ENCODE measurements around the gene RIBC2. TPM values are rescaled to one million over a fixed set of nuclear protein-coding genes. Genes with fewer than 3 reads are reported as not detected.

The RIBC2 gene
- polyA plus RNA-seq, 1 of the 3 experiments (the other 2 are of a cell fraction) = not detected

GRCh38 chr22:45442116-45442515 is 28.6 kb downstream of the RIBC2 start (continued):
- TF ChIP-seq TAF1 (IDR thresholded peaks at IDR 0.05; ENCODE audit: borderline replicate concordance, low read depth, low read length) (no peak), TEAD4 (IDR thresholded peaks at IDR 0.05; ENCODE audit: borderline replicate concordance, insufficient read depth) (no peak)

- 94% methylated on average over 3 of the region's 3 CpGs for WGBS (ENCODE audit: low lambda C conversion rate)
- no peaks in the 10 kb centered on the region for H3K9me2 ChIP-seq
These were observed 30.7 kb downstream of the RIBC2 start for GRCh38 chr22:45444168-45444567.

GRCh38 chr22:45445031-45445710 is 31.7 kb downstream of the RIBC2 start:
- no peak overlapping the region for H3K9ac ChIP-seq
- ChIA-PET CTCF (interaction anchor here (1.3 to 7.8 kb wide), 2 partner anchors 8 to 106 kb away, joined by 4 to 108 read pairs; no protein-coding TSS in a partner anchor), POLR2A (no interaction called here)
- 93% methylated on average over 6 of the region's 14 CpGs for whole genome bisulfite sequencing (ENCODE audit: low lambda C conversion rate)
- peaks cover 0 to 6% of the 10 kb centered on the region in 2 experiments; a peak in 2 of 4 replicates for H3K4me1 ChIP-seq (ENCODE audit: control insufficient read depth in 1 of 2, insufficient read depth in 2 of 2, low read depth in 1 of 2, low read length in 1 of 2)
- no peaks in the 10 kb centered on the region for H3K79me2 ChIP-seq (ENCODE audit: insufficient read depth)
- no peak overlapping the region for H2AFZ ChIP-seq (ENCODE audit: low read depth)
- no peak overlapping the region for H3K4me2 ChIP-seq
- no peaks in the 10 kb centered on the region for H3K36me3 ChIP-seq (replicated peaks in 1 of 2; ENCODE audit: control insufficient read depth in 1 of 2, insufficient read depth in 2 of 2, low read length in 1 of 2)
- DNase-seq = no peak
- peaks cover 3% of the 10 kb centered on the region for H3F3A ChIP-seq (replicated peaks; ENCODE audit: insufficient read depth)
- no peak overlapping the region for H3K4me3 ChIP-seq (ENCODE audit: low read depth in 2 of 2, low read length in 1 of 2)
- no peak overlapping the region for H3K27ac ChIP-seq (ENCODE audit: low read depth in 2 of 2, low read length in 1 of 2)
- TF ChIP-seq TCF12 (IDR thresholded peaks at IDR 0.05) (no peak), NFIC (IDR thresholded peaks at IDR 0.05; ENCODE audit: borderline replicate concordance) (no peak), CHD2 (IDR thresholded peaks at IDR 0.05; ENCODE audit: low read length, partially characterized antibody) (no peak), GABPA (IDR thresholded peaks at IDR 0.05; ENCODE audit: low read depth) (no peak)
- H4K20me1 ChIP-seq (ENCODE audit: insufficient read depth) = no peaks in the 10 kb centered on the region
- no peaks in the 10 kb centered on the region for H3K9me2 ChIP-seq
- no peaks in the 10 kb centered on the region for H3K9me3 ChIP-seq
- H3K27me3 ChIP-seq (ENCODE audit: insufficient read depth) = no peaks in the 10 kb centered on the region

More at GRCh38 chr22:45444168-45444567, 30.7 kb downstream of the RIBC2 start:
- ChIA-PET POLR2A (no interaction called here), CTCF (interaction anchor here (1.1 to 7.8 kb wide), 3 partner anchors 9 to 107 kb away, joined by 4 to 108 read pairs (median 4); no protein-coding TSS in a partner anchor)
- Histone ChIP-seq H3K27me3 (ENCODE audit: insufficient read depth) (no peaks in the 10 kb centered on the region), H2AFZ (ENCODE audit: low read depth) (no peak overlapping the region), H3K4me3 (ENCODE audit: low read depth in 2 of 2, low read length in 1 of 2) (no peak overlapping the region), H3K79me2 (ENCODE audit: insufficient read depth) (no peaks in the 10 kb centered on the region), H3K36me3 (replicated peaks in 1 of 2; ENCODE audit: control insufficient read depth in 1 of 2, insufficient read depth in 2 of 2, low read length in 1 of 2) (no peaks in the 10 kb centered on the region), H3K9me3 (no peaks in the 10 kb centered on the region), H3K9ac (no peak overlapping the region), H3F3A (replicated peaks; ENCODE audit: insufficient read depth) (no peaks in the 10 kb centered on the region), H3K4me1 (ENCODE audit: control insufficient read depth in 1 of 2, insufficient read depth in 2 of 2, low read depth in 1 of 2, low read length in 1 of 2) (peaks cover 0 to 6% of the 10 kb centered on the region in 2 experiments; a peak in 1 of 4 replicates), H3K27ac (ENCODE audit: low read depth in 2 of 2, low read length in 1 of 2) (no peak overlapping the region), H4K20me1 (ENCODE audit: insufficient read depth) (no peaks in the 10 kb centered on the region), H3K4me2 (no peak overlapping the region)
- no peak for DNase-seq
- no peak for TF ChIP-seq REST (IDR thresholded peaks at IDR 0.05; ENCODE audit: low read depth, low read length)
- TF ChIP-seq TCF12 (IDR thresholded peaks at IDR 0.05) = peak; percentile 15; the same call in 1 of the 2 replicates

Data from SK-N-SH (cell line).